ENCODE measurements around the gene ANO2.

ANO2 gene

DNA sequence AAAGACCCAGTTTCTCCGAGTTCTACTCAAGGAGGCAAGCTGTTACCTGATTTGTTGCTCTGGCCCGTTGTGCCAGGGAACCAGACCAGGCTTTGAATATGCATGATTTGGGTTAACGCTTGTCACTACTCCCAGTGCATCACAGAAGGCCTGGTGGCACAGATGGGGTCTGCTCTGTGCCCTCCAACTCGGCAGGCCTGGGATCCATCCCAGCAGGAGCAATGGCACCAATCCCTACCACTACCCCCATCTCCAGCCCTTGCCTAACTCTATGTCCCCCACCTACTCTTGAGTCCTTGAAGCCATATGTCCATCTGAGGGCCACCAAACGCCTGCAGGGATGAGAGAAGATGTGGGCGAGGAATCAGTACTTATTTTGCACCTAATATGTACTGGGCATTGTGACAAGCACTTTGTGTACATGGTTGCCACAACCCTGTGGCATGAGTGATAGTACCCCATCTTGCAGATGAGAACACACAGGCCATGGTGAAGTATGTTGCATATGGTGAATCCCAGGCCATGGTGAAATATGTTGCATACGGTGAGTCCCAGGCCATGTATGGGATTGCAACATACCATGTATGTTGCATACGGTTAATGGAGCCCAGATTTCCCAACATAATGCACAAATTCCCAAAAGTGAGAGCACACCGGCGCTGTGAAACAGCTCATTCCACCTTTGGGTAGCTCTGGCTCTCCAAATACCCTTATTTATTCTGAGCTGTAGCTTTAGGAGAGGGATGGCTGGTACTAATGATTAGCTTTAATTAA, 410.4 kb downstream of the ANO2 start:
- no peak for DNase-seq

DNA sequence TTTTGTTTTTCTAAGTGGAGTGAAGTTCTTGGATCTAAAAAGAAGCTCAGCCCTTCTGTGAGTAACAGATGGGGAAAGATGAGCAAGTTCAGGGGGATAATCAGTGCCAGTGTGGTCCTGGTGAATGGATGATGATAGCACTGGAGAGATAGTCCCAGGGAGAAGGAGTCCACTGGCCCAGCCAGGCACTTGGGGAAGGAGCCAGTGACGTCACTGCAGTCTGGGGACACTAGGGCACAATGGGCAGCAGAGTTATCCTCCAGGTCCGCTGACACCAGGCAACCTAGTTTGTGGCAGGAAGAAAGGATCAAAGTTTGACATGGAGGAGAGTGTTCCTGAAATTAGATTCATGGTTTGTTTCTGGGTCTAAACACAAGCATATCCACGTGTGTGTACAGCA, 411.7 kb downstream of the ANO2 start:
- no peak for DNase-seq

DNA sequence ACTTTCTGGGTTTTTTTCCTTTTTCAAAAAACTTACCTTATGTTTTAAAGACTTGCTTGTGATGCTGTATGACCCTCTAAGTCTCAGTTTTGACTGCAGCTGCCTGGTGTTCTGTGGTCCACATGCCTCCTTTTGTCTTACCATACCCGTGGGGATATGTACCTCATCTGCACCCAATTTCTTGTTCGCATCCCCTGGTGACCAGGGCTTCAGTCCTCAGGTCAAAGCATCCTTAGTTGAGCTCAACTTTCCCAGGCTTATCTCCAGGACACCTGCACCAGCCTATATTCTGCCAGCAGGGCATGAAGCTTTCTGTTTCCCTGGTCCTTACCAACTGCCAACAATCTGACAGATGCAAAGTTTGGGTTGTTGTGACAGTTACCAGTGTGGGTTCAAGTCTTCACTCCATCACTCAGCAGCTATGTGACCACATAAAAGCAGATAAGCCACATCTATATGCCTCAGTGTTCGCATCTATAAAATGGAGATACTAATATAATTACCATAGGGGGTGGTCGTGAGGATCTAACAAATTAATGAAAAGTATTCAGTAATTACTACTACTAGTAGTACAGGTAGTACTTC, 419.2 kb downstream of the ANO2 start:
- DNase-seq, result no peak

DNA sequence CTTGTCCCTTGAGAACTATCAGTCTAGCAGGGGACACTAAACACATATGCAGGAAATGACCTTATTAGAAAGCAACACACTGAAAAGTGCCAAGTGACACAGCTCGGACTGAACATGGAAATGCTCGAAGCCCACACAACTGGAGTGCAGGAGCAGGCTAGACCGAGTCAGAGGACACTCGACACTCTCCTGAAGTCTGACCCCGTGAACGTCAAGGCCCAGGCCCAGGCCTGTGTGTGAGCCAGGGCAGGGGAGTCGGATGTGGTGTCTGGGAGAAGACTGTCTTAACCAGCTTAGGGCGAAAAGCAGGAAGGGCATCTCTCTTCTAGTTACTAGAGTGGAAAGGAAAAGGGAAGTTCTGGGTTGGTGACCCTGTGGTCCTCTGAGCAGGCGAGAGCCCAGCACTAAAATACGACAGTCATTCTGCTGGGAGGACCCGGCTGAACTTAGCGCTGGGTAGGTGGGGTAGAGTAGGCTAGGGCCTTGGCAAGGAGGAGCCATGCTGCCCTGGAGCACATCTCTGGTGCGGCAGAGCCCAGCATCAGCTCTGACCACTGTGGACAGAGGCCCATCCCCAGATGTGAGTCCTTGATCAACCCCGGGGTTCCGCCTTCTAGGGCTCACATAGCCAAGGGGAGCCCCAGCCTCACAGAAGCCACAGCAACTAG, 420.2 kb downstream of the ANO2 start:
- no peak for DNase-seq

DNA sequence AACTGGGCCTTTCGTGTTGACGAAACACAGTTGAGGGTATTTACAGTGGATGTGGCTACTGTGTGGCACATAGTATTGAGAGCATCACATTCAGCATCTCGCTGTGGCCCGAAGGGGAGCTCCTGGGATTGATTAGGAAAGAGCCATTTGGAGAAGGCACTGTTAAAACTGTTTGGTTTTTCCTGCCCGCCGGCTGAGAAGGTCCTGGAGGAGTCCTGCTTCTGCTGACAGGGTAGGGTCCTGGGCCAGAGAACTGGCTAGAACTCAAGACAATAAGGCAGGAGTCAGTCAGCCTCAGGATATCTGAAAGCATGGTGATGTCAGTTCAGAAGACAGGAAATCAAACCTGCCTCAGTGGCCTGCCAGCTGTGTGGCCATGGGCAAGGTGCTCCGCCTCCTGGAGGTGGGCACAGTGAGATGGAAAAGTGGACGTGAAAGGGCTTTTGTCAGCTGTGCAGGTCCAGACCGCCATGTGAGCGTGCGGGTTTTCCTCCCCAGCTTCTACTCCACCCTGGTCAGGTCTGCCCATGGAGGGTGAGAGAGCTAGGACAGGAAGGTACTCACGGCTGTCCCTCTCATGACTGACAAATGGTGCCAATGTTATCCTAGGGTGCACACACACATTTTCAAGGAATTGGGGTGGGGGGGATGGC, 420.8 kb downstream of the ANO2 start:
- DNase-seq, result no peak

DNA sequence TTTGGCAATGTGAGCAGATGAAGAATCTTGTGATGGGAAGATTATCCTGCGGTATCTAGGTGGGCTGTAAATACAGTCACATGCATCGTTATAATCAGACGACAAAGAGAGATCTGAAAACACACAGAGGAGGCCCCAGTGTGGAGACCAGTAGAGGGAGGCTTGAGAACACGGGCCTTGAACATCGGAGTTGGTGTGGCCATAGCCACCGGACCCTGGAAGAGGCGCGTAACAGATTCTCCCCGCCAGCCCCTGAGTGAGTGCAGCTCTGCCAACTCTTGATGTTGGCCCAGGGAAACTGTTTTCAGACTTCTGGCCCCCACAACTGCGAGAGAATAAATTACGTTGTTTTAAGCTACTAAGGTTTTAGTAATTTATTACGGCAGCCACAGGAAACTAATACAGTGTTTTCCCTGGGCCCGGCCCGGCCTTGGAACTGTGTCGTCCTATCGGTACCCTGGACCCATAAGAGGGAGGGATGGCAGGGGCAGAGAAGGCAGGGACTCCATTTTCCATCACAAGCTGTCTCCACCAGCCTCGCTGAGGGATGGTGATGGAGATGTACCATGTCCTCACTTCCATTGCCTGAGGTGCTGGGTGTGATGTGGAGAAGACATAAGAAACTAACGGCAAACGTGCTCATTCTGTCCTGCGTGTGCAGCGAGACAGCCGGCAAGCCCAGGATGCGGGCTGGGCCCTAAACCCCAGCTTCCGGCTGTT, 421.5 kb downstream of the ANO2 start:
- DNase-seq, result no peak

DNA sequence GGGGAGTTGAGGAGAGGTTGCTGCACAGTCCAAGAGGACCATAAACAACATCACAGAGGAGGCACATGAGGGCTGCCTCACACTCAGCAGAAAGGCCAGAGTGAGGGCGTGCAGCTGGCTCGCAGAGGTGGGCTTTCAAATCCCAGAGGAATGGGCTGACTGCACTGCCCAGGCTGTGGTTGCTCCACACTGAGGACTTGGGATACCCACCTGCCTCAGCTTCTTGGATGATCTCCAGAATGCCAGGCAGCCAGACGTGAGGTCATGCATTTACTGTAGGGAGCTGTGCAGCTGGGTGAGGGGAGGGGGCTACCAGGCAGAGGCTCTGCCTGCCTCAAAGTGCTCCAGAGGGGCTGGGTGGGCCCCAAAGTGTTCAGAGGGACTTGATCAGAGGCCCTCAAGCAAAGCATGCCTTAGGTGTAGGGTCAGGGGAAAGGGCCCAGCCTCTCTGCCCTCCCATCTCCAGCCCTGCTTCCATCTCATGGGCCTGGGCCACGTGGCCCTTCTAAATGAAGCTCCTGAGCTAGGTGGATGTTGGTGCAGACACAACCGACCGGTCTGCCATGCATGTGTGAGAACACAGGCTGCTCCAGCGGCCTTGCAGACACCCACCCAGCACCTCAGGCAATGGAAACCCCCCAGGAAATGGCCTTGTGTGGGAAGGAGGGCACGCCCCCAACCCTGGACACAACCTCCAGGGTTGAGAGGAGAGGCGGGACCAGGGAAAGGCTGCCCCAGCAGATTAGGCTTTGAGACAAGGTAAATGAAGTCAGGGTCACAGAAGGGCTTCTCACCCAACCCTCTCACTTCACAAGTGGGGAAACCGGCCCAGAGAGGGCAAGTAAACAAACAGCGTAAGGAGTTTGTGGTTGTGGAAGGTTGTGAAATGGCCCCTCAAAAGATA, 422.4 kb downstream of the ANO2 start:
- no peak for DNase-seq

DNA sequence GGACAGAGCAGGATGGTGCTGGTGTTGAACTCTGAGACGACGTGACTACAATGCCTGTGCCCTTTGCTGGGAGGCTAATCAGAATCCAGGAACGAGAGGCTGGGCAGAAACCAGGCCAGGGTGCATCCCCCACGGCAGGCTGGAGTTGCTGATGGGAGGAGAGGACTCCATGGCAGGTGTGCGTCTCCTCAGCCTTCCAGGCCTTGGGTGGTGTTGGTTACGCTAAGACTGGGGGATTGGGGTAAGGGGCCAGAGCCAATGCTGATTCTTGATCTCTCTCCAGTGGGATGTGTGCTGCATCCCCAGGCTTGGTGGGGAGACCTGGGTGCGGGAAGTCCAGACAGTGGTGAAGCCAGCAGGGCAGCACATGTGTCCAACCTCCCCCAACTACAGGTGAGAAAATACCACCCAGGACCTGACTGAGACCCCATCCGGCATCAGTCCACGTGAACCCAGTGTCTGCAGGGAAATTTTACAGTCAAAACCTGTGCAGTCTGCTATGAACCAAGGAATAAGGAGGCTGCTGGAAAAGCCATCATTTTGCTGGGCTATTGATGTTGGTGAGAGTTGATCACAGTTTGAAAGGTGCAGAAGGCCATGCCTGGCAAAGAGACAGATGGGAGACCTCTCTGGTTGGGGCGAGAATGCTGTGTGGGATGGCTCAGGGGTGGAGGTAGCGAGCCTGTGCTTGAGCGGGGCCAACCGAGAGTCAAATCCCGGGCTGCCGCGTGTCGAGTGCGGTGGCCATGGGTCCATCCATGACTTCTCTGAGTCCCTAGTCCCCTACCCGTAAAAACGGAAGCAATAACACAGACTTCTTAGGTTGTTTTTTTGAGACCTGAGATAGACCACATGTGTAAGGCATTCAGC, 423.4 kb downstream of the ANO2 start:
- no peak for DNase-seq

DNA sequence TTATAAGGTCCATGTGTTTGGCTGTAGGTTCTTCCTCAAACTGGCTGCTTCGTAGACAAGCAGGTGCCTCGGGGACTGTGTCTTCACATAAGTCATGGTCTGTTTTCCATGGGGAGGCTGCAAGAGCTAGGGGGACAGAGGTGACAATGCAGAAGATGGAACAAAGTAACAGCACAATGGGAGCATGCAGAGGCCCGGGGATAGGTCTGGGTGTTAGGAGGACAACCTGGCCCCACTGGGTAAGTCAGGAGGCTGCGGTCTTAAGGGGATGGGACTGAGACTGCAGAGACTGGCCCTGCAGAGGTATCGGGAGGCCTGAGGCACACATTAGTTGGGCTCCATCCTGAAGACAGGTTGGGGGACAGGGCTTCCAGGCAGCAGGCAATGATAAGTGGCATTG, 424.2 kb downstream of the ANO2 start:
- DNase-seq, result no peak

DNA sequence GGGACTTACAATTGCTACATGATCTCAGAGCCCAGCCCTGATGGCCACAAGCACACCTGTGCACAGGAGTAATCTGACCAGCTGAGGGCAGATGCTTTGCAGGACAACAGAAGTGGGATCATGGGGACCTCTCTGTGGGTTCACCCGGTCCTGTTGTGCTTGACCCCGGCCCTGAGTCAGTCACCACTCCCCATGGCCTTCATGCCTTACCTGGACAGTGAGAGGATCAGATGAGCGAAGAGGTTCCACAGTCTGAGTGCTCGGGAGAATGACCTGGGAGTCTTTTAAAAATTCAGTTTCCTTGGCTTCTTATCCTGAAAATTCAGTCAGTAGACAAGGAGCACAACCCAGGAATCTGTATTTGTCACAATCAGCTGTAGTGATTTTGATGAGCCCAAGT, 425.0 kb downstream of the ANO2 start:
- DNase-seq, result no peak

DNA sequence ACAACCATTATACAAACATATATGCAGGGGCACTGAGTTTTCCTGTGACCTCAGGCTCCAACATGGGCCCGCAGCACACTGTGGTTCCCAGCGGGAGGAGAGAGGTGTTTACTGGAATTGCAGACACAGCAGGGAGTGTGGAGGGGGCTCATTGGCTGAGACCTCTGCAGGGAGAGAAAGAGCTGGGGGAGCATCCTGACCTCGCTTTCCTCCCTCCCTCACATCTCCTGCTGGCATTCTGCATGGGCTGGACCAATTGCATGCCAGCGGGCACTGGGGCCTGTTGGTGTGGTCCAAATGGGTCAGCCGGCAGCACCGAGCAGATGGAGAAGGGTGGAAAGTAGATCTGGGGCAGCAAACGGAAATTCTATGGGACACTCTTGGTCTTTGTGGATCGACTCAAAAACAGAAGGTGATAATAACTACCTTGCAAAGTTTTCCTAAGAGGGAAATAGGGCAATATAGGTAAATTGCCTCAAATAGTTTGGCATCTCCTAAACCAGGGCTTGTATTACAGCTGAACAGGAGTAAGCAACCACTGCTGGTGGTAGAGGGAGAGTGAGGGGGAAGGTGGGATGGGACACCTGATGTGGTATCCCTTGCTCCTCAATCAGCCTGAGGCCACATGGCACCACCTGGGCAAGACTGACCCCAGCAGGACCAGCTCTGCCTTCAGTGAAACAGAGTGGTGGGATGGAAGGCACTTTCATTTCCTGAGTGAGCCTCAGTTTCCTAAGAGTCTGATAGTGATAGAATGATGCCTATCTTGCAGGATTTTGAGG, 426.3 kb downstream of the ANO2 start:
- DNase-seq, result peak in 2 of 14 donors; percentile 10 to 83

DNA sequence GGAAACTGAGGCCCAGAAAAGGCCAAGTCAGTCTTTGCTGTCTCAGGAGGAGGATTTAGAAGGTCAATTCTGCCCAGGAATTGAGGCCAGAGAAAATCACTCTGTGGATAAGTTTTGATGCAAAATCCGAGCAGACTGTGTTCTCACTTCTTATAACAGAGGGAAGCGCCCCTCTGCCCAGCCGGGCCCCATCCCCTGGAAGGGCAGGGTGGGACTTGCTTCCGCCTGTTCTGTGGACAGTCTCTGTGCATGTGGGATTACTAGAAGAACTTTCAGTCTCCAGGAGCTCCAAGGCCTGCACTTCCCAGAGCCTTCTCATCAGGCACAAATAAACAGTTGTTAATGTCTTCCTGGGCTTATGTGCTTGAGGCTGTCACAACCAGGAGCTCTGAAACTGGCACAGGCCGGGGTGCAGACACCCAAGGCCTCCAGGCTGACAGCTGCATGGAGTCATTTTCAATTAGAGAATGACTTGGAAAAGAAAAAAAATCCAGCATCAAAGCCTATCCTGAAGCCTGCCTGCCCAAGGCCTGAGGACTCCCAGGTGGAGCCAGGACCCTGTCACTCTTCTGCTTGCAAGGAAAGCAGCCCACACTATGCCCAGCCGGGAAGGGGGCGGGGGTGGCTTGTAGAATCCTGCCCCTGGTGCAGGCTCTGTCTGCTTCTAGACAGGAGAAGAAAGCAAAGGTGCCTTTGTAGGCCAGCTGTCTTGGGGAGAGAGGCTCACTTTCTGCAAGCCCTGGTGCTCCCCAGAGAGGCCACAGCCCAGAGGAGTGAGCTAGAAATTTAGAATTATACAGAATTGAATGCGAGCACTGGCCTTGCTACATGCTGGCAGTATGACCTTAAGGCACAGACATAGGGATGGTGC, 428.5 kb downstream of the ANO2 start:
- DNase-seq, result no peak

DNA sequence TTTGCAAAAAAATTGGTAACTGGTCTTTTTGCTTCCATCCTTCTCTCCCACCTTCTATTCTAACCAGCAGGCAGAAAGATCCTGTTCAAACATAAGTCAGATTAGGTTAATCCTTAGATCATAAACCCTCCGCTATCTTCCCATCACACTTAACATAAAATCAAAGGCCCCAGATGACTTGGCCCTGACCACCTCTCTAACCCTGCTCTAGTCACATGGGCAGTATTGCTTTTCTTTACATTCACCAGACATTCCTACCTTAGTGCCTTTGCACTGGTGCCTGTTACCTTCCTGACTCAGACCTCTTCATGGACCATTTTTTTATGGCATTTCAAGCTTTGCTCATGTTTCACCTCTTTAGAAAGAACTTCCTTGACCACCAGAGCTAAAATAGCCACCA, 429.6 kb downstream of the ANO2 start:
- DNase-seq, result no peak

DNA sequence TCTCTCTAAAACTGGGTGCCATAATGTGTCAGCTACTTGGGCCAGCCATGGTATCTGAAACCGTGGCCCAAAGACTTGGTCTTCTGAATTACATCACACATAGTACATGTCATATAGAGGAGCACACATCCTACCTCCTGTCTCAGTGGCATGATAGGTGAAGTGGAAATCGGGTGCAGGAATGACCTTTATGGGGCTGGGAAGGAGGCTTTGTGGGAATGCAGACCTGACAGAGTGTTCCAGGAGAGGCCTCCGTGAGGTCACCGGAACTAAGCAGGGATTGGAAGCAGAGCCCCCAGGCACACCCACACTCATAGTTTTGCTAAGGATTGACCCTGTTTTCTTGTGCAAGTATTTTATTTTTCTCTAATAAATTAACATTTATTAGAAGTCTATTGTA, 430.5 kb downstream of the ANO2 start:
- no peak for DNase-seq

DNA sequence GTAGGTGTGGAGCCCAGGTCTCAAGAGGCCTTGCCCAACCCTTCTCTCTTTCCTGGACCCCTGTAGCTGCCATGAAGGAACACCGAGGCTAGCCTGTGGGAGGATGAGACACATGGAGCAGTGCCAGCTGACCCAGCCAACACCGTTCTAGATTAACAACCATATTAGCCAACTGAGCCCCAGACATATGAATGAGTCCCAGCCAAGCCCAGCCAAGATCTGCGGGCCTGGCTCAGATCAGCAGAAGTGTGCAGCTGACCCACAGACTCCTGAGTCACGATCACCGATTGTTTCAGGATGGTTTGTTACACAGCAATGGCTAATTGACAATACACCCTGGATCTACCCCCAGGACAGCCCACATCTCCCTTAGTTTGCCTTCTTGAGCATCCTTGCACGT, 431.0 kb downstream of the ANO2 start:
- no peak for DNase-seq

DNA sequence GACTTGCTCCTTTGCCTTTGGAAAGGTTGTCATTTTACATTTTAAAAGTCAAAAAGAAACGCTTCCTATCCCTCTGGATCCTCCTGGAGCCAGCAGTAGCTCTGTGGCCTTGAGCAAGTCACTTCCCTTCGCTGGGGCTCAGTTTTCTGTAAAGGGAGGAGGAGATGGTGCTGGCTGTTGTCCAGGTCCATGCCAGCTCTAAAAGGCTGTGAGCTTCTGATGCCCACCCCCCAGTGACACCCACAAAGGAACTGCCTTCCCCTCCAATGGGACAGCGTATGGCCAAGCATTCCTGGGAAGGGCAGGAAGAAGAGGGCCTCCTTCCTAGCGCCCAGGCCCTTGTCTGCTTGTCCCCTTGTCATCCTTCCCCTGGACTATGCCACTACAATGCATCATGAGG, 431.7 kb downstream of the ANO2 start:
- no peak for DNase-seq

Data from C1 segment of cervical spinal cord (tissue), 14 donors.